HG02938 (cell line): ENCODE results near the gene RAB24.
"Not testable (repeated sequence)": the region's sequence is repeated elsewhere in the genome, so short reads cannot be mapped to it uniquely, and the experiment has no call there.

ENCODE experiments used
- ATAC-seq: cut with Tn5 transposase; IDR thresholded peaks from one replicate; pipeline ENCODE4 v1.9.1; 2021; ENCODE audit warnings: mild to moderate bottlenecking, moderate library complexity; ENCODE audit not compliant: unreplicated experiment

RAB24 gene

DNA sequence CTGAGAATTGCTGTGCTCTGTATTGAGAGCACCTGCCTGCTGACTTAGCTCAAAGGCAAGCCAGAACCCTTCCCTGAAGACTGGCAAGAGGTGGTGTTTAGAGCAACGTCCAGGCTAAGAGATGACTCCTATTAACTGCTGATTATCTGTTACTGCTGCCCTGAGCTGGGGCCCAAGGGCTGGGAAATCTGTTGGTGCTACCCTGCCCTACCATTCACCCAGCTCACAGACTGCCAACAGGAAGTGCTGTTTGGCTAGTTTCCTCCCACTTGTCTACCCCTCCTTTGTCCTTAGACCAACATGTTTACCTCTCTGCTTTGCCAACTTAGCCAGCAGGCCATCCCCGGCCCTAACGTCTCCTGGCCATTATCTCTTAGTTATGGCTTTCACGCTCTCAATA is 6.9 kb downstream of the RAB24 start:
- ATAC-seq = no peak

- ATAC-seq = no peak
Measured at GRCh38 chr5:177295924-177296323, 7.6 kb downstream of the RAB24 start.

DNA sequence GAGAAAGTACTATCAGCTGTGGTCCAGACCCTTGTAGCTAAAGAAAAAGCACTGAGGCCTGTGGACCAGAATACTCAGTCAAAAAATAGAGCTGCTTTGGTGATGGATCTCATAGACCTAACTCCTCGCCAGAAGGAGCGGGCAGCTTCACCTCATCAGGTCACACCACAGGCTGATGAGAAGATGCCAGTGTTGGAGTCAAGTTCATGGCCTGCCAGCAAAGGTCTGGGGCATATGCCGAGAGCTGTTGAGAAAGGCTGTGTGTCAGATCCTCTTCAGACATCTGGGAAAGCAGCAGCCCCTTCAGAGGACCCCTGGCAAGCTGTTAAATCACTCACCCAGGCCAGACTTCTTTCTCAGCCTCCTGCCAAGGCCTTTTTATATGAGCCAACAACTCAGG is 8.9 kb downstream of the RAB24 start:
- ATAC-seq = no peak

GRCh38 chr5:177293819-177294581 is 9.5 kb downstream of the RAB24 start:
- no peak for ATAC-seq

DNA sequence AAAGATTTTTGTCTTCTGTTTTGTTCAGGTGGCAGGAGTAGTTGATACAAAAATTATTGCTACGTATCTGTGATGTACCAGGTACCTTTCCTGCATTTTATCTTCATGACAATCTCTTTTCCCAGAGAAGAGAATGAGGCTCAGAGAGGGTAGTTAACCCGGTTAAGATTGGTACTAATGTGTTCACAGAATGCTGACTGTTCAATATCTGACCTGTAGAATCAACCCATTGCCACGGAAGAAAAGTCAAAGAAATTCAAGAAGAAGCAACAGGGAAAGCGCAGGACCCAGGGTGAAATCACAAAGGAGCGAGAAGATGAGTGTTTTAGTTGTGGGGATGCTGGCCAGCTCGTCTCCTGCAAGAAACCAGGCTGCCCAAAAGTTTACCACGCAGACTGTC is 11.8 kb downstream of the RAB24 start:
- no peak for ATAC-seq

- no peak for ATAC-seq
Measured at GRCh38 chr5:177290816-177291596, 12.5 kb downstream of the RAB24 start.

- ATAC-seq = no peak
Measured at GRCh38 chr5:177288191-177288590, 15.3 kb downstream of the RAB24 start.

DNA sequence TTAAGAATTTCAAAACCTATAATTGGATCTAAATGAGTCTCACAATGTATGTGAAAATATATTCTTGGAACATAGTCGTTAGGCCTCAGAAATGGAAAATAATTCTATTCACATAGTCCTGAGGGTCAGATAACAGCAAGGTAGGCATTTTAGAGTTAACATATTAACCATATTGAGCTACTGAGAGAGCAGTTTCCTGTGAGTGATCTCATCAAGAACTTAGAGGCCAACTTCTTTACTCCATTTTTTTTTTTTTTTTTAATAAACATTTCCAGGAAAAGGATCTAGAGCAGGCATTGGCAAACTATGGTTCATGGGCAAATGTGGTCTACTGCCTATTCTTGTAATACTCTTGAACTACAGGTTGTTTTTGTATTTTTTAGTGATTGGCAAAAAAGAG is 26.6 kb downstream of the RAB24 start:
- no peak for ATAC-seq

GRCh38 chr5:177275883-177276282 is 27.6 kb downstream of the RAB24 start:
- no peak for ATAC-seq

DNA sequence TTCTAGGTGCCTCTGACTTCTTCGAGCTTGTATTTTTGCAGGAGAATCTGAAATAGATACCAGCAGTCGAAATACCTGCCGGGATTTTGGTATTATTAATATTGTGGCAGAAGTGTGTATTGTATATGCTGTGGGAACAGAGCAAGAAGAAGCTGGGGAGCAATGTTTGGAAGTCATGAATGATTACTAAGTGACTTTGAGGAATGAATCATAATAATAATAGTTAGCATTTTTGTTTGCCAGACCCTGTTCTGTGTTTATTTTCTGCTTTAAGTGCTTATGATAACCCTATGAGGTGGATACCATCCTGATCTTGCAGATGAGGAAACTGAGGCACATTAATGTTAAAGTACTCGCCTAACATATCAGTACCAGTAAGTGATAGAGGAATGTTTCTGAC is 32.4 kb downstream of the RAB24 start:
- no peak for ATAC-seq

GRCh38 chr5:177270653-177271052 is 32.9 kb downstream of the RAB24 start:
- no peak for ATAC-seq

DNA sequence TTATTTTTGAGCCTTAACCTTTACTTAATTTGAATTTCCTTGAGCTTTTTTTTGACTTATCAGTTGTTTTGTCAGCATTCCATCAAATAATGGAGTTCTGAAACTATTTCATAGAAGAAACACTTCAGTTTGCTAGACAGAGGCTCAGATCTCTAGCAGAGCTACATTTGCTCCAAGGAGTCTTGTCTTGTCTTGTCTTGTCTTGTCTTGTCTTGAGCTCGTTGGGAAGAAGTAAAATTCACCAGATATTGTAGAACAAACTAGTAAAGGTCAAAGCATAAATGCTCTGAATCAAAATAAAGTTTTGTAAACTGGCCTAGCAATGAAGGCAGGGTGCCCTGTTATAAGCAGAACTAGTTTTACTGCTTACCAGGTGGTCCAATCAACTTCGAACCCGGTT is 33.5 kb downstream of the RAB24 start:
- no peak for ATAC-seq

- no peak for ATAC-seq
Measured at GRCh38 chr5:177269232-177269895, 34.2 kb downstream of the RAB24 start.

DNA sequence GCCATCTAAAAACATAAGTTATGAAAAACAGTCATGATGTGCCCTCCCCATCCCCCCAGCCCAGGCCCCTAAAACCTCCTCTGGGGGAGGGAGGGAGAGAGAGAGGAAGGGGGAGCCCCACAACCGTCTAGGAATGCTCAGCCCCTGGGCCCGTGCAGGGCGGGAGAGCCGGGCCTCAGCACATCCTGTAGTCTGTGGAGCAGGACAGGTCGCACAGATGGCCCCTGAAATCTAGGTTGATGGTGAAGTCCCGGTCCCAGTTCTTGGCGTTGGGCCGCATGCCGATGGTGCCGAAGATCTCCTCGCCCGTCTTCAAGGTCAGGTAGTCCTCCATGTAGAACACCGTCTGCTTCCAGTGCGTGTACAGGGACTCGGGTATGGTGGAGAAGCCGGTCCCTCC is 38.1 kb downstream of the RAB24 start:
- ATAC-seq = no peak

GRCh38 chr5:177264178-177264577 is 39.3 kb downstream of the RAB24 start:
- no peak for ATAC-seq

- no peak for ATAC-seq
Measured at GRCh38 chr5:177261510-177261909, 42.0 kb downstream of the RAB24 start.

GRCh38 chr5:177260961-177261360 is 42.6 kb downstream of the RAB24 start:
- no peak for ATAC-seq

GRCh38 chr5:177258711-177259110 is 44.8 kb downstream of the RAB24 start:
- ATAC-seq = not testable (repeated sequence)

DNA sequence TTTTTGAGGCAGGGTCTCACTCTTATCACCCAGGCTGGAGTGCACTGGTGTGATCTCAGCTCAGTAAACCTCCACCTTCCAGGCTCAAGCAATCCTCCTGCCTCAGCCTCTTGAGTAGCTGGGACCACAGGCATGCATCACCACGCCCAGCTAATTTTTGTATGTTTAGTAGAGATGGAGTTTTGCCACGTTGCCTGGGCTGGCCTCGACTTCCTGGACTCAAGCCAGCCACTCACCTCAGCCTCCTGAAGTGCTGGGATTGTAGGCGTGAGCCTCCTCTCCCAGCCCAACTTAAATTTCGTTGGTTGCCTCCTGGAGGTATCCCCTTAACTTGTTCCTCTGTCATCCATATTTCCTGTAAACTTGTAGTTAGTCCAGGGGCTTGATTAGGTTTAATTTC is 47.2 kb downstream of the RAB24 start:
- no peak for ATAC-seq

DNA sequence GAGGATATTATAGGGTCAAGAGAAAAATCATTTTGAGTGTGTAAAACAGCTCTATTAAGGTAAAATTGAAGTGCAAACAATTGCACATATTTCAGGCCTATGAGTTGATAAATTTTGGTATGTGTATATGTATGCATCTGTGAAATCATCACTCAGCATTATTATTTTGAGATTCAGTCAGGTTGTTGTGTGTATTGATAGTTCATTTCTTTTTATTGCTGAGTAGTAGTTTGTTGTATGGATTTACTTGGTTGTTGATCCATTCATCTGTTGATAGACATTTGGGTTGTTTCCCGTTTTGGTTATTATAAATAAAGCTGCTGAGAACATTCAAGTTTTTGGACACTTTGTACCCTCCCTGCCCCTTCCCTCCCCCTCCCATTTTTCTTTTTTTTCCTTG is 50.3 kb downstream of the RAB24 start:
- ATAC-seq = no peak
